Measurements from ENCODE around the gene HIRIP3.
"Not testable (repeated sequence)": the region's sequence is repeated elsewhere in the genome, so short reads cannot be mapped to it uniquely, and the experiment has no call there.

HIRIP3 gene

DNA sequence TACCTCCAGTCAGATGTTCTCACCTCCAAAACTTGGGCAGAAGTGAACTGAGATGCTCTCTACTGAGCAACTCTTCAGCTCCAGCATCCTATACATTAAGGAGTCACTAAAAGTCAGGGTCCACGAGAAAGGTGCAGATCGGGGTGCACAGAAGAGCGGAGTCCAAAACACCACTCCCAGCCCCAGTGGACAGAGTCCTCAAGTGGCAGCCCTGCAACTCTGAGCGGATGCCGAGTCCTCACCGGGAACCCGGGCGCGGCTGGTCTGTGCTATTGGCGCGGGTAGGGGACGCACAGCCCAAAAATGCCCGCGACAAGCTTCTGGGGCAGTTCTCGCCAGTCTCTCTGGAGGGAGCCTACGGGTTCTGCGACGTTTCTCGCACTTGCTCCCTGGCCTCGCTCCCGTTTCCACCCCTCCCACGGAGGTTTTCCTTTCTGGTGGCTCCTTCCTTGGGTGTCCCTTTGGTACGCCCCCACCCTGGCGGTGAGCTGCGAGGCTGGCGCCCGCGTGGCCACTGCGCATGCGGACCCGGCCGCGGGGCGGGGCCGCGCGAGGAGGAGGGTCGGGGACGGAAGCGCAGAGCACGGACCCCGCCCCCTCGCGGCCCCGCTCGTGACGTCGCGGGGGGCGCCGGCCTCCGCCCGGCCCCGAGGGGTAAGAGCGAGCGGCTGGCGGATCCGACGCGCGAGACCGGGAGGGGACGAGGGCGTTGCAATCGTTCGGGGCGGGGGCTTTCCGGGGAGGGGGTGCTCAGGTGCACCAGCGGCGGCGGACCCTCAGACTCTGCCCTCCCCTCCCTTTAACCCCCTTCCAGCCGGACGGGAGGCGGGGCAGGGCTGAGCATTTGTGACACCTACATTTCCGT lies 33.7 kb downstream of the HIRIP3 start, which contains the start of gene TMEM219:
TMEM219 (plus strand) TSS at position 601 of the 865 bp plus-strand sequence. CDS start 1,065 bp downstream, outside the sequence.
- peak within 1 kb of the TSS; percentile 73 for H3K4me3 ChIP-seq (ENCODE audit: low read depth, low read length)
- TF ChIP-seq, protein P1, sequence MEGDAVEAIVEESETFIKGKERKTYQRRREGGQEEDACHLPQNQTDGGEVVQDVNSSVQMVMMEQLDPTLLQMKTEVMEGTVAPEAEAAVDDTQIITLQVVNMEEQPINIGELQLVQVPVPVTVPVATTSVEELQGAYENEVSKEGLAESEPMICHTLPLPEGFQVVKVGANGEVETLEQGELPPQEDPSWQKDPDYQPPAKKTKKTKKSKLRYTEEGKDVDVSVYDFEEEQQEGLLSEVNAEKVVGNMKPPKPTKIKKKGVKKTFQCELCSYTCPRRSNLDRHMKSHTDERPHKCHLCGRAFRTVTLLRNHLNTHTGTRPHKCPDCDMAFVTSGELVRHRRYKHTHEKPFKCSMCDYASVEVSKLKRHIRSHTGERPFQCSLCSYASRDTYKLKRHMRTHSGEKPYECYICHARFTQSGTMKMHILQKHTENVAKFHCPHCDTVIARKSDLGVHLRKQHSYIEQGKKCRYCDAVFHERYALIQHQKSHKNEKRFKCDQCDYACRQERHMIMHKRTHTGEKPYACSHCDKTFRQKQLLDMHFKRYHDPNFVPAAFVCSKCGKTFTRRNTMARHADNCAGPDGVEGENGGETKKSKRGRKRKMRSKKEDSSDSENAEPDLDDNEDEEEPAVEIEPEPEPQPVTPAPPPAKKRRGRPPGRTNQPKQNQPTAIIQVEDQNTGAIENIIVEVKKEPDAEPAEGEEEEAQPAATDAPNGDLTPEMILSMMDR (IDR thresholded peaks at IDR 0.05; ENCODE audit: low read depth, low read length), result peak; percentile 15
- 0 out of 2 replicates have a peak, but pooled peaks have one; percentile 39 for TF ChIP-seq MYC (IDR thresholded peaks at IDR 0.05; ENCODE audit: low read depth, low read length)
- TF ChIP-seq POLR2A (IDR thresholded peaks at IDR 0.05; ENCODE audit: extremely low read depth, insufficient read length), result peak; percentile 80
- TF ChIP-seq, protein P2, sequence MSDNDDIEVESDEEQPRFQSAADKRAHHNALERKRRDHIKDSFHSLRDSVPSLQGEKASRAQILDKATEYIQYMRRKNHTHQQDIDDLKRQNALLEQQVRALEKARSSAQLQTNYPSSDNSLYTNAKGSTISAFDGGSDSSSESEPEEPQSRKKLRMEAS (IDR thresholded peaks at IDR 0.05; ENCODE audit: low read depth, low read length), result peak; percentile 44; the same call in 1 of the 2 replicates
- peak; percentile 88 for DNase-seq (ENCODE audit: low read depth)

GRCh38 chr16:29961127-29961478 lies 34.3 kb downstream of the HIRIP3 start:
- DNase-seq (ENCODE audit: low read depth), result no peak
- TF ChIP-seq MYC (IDR thresholded peaks at IDR 0.05; ENCODE audit: low read depth, low read length), result no peak
- TF ChIP-seq POLR2A (IDR thresholded peaks at IDR 0.05; ENCODE audit: extremely low read depth, insufficient read length), result no peak
- TF ChIP-seq, protein P1 (IDR thresholded peaks at IDR 0.05; ENCODE audit: low read depth, low read length), result no peak
- TF ChIP-seq, protein P2 (IDR thresholded peaks at IDR 0.05; ENCODE audit: low read depth, low read length), result no peak
- peak overlapping the region; percentile 73 for H3K4me3 ChIP-seq (ENCODE audit: low read depth, low read length)

GRCh38 chr16:29959821-29960220 lies 35.6 kb downstream of the HIRIP3 start:
- H3K4me3 ChIP-seq (ENCODE audit: low read depth, low read length); DNase-seq (ENCODE audit: low read depth): not testable (repeated sequence)

- DNase-seq (ENCODE audit: low read depth), result no peak
- TF ChIP-seq, protein P2 (IDR thresholded peaks at IDR 0.05; ENCODE audit: low read depth, low read length), result no peak
- TF ChIP-seq POLR2A (IDR thresholded peaks at IDR 0.05; ENCODE audit: extremely low read depth, insufficient read length), result no peak
- no peak overlapping the region for H3K4me3 ChIP-seq (ENCODE audit: low read depth, low read length)
Observed at GRCh38 chr16:29959293-29959692, 36.1 kb downstream of the HIRIP3 start.

DNA sequence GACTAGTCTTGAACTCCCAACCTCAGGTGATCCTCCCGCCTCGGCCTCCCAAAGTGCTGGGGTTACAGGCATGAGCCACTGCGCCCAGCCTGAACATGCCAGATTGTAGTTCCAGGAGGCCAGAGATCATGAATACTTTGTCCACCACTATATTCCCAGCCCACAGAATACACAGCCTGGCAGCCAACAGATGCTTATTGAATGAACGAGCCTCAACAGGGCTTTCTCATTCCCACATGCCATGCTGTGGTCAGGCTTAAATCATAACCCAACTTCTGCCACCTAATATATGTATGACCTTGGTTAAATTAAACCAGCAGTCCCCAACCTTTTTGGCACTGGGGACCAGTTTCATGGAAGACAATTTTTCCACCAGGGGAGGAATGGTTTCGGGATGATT lies 36.7 kb downstream of the HIRIP3 start:
- TF ChIP-seq, protein P2 (IDR thresholded peaks at IDR 0.05; ENCODE audit: low read depth, low read length), result no peak
- no peak for TF ChIP-seq MYC (IDR thresholded peaks at IDR 0.05; ENCODE audit: low read depth, low read length)
- TF ChIP-seq, protein P1 (IDR thresholded peaks at IDR 0.05; ENCODE audit: low read depth, low read length), result no peak
- no peak for TF ChIP-seq POLR2A (IDR thresholded peaks at IDR 0.05; ENCODE audit: extremely low read depth, insufficient read length)
- no peak for DNase-seq (ENCODE audit: low read depth)
- no peak overlapping the region for H3K4me3 ChIP-seq (ENCODE audit: low read depth, low read length)

DNA sequence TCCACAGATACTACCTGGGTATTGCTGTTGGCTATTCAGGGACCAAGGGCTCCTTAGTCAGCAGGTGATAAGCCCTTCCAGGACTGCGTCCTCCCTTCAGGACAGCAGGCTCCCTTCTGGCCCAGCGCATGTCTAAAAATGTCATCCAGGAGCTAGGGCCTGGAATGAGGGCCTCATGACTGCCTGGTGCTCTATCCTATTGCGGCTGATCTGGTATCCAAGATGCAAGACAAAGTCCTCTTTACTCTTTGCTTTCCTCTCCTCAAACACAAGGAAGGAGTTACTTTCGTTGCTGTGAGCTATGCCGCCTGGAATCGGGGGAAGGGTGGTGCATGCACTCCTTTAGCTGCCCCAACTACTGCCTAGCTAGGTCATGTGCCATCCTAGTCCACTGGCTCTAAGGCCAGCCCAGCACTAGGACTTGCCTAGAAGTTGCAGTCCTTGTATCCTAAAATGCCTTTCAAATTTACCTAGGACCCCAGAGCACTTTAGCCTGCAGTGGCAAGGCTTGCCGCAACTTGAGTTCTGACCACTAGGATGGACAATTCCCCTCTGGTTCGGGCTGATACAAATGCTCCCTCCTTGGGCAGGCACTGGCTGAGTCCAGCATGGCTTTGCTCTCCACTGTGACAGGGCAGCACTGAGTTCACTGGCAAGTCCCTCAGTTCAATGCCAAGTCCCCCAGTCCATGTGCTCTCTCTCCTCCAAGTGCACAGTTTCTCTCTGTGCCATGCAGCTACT lies 43.6 kb downstream of the HIRIP3 start:
- TF ChIP-seq, protein P1 (IDR thresholded peaks at IDR 0.05; ENCODE audit: low read depth, low read length), result no peak
- TF ChIP-seq POLR2A (IDR thresholded peaks at IDR 0.05; ENCODE audit: extremely low read depth, insufficient read length), result no peak
- TF ChIP-seq, protein P2 (IDR thresholded peaks at IDR 0.05; ENCODE audit: low read depth, low read length), result no peak
- TF ChIP-seq MYC (IDR thresholded peaks at IDR 0.05; ENCODE audit: low read depth, low read length), result no peak
- no peak overlapping the region for H3K4me3 ChIP-seq (ENCODE audit: low read depth, low read length)
- DNase-seq (ENCODE audit: low read depth), result no peak
